ENCODE measurements around the gene GCN1. TPM values are rescaled to one million over a fixed set of nuclear protein-coding genes. Genes with fewer than 3 reads are reported as not detected.

GCN1 gene
- total RNA-seq, 1 experiment from 2014 or later, result 27.0 TPM

- no peak for DNase-seq (ENCODE audit: low read depth)
Measured at GRCh38 chr12:120181991-120182631, 12.4 kb downstream of the GCN1 start.

GRCh38 chr12:120180975-120181374 lies 13.5 kb downstream of the GCN1 start:
- no peak for DNase-seq (ENCODE audit: low read depth)

GRCh38 chr12:120175537-120175936 lies 19.0 kb downstream of the GCN1 start:
- DNase-seq (ENCODE audit: low read depth), result no peak

GRCh38 chr12:120175062-120175461 lies 19.5 kb downstream of the GCN1 start:
- no peak for DNase-seq (ENCODE audit: low read depth)

GRCh38 chr12:120172053-120172452 lies 22.5 kb downstream of the GCN1 start:
- no peak for DNase-seq (ENCODE audit: low read depth)

- no peak for DNase-seq (ENCODE audit: low read depth)
Measured at GRCh38 chr12:120170631-120171030, 23.9 kb downstream of the GCN1 start.

GRCh38 chr12:120169946-120170345 lies 24.6 kb downstream of the GCN1 start:
- DNase-seq (ENCODE audit: low read depth), result no peak

GRCh38 chr12:120168337-120168736 lies 26.2 kb downstream of the GCN1 start:
- DNase-seq (ENCODE audit: low read depth), result no peak

GRCh38 chr12:120167529-120168095 lies 26.9 kb downstream of the GCN1 start:
- DNase-seq (ENCODE audit: low read depth), result no peak

- DNase-seq (ENCODE audit: low read depth), result no peak
Measured at GRCh38 chr12:120164293-120164692, 30.2 kb downstream of the GCN1 start.

GRCh38 chr12:120162763-120163162 lies 31.8 kb downstream of the GCN1 start:
- no peak for DNase-seq (ENCODE audit: low read depth)

GRCh38 chr12:120161852-120162251 lies 32.7 kb downstream of the GCN1 start:
- no peak for DNase-seq (ENCODE audit: low read depth)

GRCh38 chr12:120159509-120160237 lies 34.8 kb downstream of the GCN1 start:
- no peak for DNase-seq (ENCODE audit: low read depth)

GRCh38 chr12:120158351-120158750 lies 36.2 kb downstream of the GCN1 start:
- DNase-seq (ENCODE audit: low read depth), result no peak

GRCh38 chr12:120157678-120158077 lies 36.8 kb downstream of the GCN1 start:
- no peak for DNase-seq (ENCODE audit: low read depth)

- DNase-seq (ENCODE audit: low read depth), result no peak
Measured at GRCh38 chr12:120156315-120157259, 37.9 kb downstream of the GCN1 start.

- no peak for DNase-seq (ENCODE audit: low read depth)
Measured at GRCh38 chr12:120155072-120155471, 39.4 kb downstream of the GCN1 start.

- no peak for DNase-seq (ENCODE audit: low read depth)
Measured at GRCh38 chr12:120150919-120151525, 43.5 kb downstream of the GCN1 start.

- DNase-seq (ENCODE audit: low read depth), result no peak
Measured at GRCh38 chr12:120148011-120148410, 46.5 kb downstream of the GCN1 start.

- DNase-seq (ENCODE audit: low read depth), result no peak
Measured at GRCh38 chr12:120145164-120145563, 49.4 kb downstream of the GCN1 start.

- no peak for DNase-seq (ENCODE audit: low read depth)
Measured at GRCh38 chr12:120144215-120144614, 50.3 kb downstream of the GCN1 start.
